Fibroblast of the conjunctiva (primary cell): ENCODE measurements around the gene CCDC158.
A peak's percentile ranks its signal among the peaks of the same experiment; 100 is the strongest.
"Not testable (repeated sequence)": the region's sequence is repeated elsewhere in the genome, so short reads cannot be mapped to it uniquely, and the experiment has no call there.

ENCODE experiments used
- DNase-seq: peaks from one replicate; pipeline ENCODE4 v3.0.0-alpha.2; 2010; ENCODE audit warnings: low read depth

CCDC158 gene

DNA sequence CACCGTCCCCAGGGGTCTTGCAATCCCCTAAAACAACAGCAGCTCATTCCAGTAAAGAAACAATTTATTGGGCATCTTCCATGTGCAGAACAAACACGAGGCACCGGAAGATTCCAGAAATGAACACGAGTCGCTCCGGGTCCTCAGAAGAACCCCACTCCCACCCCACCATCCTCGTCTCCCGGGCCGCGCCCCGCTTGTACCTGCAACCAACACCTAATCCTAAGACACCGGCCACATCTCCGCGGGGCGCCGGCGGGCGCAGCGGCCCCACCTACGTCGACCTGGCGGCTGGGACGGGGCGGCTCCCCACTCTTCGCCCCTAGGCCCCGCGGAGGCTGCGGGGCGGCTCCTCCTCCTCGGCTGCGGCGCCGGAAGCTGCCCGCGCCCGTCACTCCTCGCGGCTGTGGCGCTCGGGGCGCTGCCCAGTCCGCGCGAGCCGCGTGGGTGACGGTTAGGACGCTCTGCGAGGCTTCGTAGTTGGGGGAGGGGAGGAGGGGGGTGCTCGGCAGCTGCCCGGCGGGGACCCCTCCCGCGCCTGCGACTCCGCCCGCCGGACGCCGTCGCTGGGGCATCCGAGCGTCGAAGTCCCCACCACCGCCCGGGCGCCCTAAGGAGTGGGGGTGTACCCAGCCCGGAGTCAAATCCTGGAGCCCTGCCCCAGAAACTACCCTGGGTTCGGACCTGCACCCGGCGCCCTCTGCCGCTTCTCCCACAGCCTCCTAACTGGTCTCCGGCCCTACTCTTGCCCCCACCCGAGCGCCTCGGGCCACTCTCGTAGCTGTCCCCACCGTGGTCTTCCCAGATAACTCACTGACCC lies at the start of gene CCDC158:
Gene CCDC158 (minus strand): TSS at position 380 of the 820 bp plus-strand sequence. CDS start 17,934 bp downstream, outside the sequence.
- DNase-seq = no peak

DNA sequence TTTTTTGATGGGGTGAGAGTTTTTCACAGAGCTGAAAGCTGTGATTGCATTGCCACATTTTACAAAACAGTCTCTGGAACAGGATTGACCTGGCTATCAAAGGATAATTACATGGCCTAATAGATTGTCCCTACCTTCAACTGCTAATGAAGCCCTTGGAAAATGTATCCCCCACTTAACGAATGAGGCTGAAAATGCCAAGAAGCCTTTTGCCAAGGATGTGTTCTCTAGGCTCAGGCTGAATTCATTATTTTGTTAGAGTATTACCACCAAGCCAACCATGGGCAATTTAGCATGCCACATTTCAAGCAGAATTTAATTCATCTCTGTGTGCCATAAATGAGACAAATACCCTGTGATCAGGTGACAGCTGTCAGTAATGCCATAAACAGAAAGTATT lies 49.6 kb upstream of the CCDC158 start:
- DNase-seq = no peak

DNA sequence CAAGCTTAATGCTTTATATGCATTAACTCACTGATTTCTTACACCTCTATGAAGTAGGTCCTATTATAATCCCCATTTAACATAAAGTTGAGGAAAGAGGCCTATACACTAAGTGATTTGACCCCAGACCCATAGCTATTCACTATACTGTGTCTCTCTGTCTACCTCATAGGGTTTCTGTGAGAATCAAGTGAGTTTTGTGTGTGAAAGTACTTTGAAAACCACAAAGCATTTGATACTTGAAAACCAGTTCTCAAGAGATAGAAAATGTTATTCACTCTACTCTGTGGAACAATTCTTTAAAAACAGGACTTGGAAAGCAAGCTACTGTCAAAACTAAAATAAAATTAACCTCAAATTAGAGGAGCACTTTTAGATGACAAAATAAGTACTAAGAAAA lies 49.1 kb upstream of the CCDC158 start:
- no peak for DNase-seq

DNA sequence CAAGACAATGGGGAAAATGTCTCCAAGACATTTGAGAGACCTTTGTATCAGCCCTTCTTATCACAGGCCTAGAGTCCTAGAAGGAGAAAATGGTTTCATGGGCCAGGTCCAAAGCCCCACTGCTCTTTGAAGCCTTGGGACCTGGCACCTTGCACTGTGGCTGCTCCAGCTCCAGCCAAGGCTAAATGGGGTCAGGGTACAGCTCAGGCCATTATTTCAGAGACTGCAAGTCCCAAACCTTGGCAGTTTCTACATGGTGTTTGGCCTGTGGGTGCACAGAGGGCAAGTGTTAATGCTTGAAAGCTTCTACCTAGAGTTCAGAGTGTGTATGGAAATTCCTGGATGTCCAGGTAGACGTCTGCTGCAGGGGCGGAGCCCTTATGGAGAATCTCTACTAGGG lies 42.6 kb upstream of the CCDC158 start:
- no peak for DNase-seq

DNA sequence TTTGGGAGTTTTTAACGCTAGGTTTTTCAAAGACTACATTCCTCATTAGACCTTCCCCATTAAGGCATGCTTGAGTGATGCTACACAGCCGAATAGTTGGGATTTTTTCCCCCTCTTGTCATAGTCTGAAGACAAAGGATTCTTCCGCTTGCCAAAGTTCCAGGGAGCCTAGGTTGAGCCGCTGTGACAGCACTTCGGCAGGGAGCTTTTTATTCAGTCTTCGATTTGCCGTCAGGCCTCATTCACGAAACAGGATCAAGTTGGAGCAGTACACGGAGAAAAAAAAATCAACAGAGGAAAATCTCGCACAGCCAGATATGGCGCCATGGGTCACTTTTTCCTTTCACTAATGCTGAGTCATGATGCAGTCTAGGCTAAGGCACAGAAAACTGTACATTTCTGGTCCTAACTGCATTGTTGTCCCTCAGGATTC lies 38.4 kb upstream of the CCDC158 start:
- DNase-seq = no peak

DNA sequence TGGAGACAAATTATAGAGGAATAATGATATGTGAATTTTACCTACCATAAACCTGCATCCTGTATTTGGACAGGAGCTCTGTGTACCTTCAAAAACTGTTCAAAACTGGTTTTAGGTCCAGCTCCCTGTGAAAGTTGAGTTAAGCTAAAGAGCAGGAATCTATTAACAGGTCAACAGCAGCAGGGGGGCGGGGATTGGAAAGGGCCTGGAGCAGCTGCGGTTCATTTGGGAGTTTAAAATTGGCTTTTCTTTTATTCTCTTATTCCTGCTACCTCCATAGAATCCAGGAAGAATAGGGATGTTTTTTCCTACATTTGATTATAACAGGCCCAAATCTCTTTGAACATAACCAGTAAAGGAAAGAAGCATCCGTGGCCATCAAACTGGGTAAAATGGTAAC lies 37.9 kb upstream of the CCDC158 start:
- DNase-seq = no peak

DNA sequence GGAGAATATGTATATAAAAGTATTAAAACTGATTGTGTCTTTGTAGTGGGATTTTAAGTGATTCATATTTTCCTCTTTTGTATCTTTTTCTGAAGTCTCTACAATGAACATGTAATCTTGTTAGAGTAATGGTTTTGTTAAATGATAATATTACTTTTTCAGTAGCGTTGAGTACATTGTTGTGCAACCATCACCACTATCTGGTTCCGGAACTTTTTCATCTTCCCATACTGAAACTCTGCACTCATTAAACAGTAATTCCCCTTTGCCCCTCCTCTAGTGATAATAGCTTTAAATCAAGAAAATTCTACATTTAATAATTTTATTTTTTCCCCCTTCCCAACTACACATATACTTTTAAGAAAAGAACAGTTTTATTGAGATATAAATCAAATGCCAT lies 37.4 kb upstream of the CCDC158 start:
- DNase-seq = no peak

DNA sequence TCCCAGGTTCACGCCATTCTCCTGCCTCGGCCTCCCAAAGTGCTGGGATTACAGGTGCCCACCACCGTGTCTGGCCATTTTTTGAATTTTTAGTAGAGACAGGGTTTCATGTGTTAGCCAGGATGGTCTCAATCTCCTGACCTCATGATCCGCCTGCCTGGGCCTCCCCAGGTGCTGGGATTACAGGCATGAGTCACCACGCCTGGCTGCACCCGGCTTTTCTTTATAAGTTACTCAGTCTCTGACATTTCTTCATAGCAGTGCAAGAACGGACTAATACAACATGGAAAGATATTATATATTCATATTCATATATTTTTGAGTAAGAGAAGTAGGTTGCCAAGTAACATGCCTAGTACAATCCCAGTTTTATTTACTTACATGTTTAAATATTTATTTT lies 36.9 kb upstream of the CCDC158 start:
- no peak for DNase-seq

DNA sequence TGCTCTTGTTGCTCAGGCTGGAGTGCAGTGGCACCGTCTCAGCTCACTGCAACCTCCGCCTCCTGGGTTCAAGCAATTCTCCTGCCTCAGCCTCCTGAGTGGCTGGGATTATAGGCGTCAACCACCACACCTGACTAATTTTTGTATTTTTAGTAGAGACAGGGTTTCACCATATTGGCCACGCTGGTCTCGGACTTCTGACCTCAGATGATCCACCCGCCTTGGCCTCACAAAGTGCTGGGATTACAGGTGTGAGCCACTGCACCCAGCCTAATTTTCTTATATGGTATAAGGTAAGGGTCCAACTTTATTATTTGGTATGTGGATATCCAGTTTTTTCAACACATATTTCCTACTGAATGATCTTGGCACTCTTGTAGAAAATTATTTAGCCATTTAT lies 33.1 kb upstream of the CCDC158 start:
- not testable (repeated sequence) for DNase-seq

DNA sequence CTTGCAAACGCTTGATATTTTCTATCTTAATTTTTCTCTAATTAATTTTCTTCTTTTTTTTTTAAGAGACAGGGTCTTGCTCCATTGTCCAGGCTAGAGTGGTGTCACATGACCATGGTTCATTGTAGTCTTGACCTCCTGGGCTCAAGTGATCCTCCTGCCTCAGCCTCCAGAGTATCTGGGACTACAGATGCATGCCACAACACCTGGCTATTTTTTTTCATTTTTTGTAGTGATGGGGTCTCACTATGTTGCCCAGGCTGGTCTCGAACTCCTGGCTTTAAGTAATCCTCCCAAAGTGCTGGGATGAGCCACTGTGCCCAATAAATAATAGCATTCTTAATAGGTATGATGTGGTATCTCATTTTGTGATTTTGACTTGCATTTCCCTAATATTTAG lies 32.3 kb upstream of the CCDC158 start:
- no peak for DNase-seq

DNA sequence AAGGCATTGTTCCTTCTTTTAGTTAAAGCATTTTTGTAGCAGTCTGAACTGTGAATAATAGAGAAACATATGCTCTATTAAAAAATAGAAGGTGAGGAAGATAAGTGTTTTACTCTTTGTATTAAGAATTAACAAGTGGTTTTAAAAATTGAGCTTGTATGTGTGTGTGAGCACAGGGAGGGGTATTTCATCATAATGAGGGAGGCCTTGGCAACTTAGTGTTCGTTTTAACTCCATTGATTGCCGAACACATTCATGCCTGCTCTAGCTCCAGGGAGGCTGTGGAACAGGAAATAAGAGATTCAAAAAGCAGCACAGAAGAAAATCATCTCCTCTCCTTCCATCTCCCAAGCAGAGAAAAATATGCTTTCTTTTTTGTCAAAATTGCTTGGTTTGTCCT lies 28.9 kb upstream of the CCDC158 start:
- no peak for DNase-seq

DNA sequence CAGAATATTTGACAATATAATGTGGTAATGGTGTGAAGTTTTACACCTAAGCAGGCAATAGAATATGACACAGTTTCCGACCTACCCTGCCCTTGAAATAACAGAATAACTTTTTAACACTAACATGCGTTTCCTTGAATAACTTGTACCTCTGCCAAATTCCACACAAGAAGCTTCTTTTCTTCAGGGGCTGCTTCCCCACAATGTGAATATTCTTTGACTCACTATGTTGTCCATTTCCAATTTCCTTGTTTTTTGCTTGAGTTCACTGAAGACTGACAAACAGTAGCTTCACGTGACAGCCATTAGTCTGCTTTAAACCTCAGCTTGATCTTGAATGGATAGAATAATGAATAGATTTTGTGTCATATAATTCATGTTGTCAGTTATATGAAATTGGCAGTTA lies 28.4 kb upstream of the CCDC158 start:
- DNase-seq = no peak

DNA sequence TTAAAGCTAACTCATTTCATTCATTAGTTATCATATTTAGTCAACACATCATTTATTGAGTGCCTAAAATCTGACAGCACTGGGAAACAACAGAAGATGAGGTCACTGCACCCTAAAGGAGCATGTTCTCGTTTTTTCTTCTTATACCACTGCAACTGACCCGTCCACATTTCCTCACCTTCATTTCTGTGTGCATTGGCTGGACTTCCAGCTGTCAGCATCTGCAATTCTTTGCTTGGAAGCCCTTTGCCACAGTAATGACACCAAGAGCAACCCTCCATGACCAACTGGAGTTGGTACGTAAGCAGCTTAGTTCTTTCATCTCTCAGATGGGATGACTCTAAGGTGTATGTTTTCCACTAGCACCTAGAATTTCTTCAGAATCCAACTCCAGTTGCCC lies 27.3 kb upstream of the CCDC158 start:
- no peak for DNase-seq

DNA sequence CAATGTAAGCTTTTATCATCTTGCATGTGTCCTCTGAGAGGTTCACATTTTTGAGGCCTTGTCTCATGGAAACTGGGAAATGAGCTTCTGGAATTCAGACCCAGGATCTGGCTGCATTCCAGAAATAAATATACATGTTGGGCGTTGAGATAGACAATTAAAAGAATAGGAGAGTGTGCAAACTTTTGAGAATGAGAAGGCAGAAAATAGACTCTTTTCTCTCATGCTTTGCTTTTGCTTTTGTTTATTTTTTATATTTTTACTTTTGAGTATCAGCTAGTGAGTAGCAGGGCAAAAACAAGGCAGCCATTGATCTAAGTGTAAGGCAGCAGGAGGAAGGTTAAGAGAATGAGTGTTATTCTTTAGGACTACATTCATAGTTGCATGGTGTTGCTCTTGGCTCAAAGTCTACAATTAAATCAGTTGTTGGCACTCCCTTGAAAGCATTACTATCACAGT lies 26.5 kb upstream of the CCDC158 start:
- no peak for DNase-seq

DNA sequence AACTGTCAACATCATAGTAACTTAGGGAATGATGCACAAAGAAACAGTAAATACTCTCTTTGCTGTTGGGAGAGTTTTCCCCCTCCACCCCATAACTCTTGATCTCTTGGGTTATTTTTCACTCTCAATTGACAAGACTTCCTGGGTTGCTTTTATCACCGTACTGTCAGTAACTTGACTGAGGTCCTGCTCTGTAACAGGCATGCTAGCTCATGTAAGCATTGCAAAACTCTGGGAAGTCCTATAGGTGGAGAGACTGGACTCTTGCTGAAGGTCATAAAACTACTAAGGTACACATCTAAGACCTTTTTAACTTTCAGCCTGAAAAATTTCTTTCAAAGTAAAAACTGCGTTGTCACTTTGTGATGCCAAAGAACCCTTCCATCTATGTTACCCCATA lies 25.0 kb upstream of the CCDC158 start:
- DNase-seq = no peak

DNA sequence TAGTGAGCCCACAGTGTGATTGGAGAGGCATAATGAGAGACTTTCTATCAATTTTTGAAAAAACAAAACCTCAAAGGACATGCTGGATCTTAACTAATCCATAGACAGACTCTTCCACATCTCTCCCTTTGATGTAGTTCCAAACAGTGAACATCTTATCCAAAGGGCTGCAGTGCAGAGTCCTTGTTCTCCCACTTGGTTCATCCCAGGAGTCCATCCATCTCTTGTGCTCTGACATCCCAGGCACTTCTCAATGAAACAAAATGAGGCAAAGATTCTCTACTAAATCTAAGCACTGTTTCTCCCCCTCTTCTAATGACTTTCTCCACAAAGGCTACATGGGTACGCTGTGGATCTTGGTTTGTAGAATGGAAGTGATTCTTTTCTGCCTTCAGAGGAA lies 22.4 kb upstream of the CCDC158 start:
- DNase-seq = no peak

DNA sequence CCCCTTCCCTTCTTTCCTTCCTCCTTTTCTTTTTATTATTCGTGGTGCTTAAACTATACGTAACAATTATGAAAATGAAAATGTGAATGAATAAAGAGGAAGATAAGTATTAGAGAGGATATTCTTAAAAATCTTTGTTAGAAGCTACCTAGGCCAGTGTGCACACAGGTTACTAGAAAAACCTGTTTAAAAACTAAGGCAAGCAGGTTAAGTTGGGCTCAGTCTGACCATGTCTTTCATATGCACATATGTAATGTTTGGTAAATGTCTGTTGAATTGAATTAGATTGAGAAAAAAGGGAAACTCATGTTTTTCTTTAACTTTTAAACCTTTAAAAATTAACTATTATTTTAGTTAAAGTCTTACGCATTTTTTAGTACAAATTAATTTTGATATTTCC lies 21.9 kb upstream of the CCDC158 start:
- no peak for DNase-seq

DNA sequence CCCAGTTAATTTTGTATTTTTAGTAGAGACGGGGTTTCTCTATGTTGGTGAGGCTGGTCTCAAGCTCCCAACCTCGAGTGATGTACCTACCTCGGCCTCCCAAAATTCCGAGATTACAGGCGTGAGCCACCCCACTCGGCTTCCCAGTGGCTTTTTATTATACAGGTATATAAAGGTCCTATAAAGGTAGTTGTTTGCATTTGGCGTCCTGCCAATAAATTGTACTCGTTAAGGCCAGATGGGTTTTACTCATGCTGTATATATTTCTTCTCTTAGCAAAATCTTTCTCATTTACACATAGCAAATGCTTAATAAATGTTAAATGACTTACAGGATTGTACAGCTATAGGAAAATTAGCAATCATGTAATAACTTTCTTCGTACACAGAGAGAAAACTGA lies 20.9 kb upstream of the CCDC158 start:
- DNase-seq = no peak

DNA sequence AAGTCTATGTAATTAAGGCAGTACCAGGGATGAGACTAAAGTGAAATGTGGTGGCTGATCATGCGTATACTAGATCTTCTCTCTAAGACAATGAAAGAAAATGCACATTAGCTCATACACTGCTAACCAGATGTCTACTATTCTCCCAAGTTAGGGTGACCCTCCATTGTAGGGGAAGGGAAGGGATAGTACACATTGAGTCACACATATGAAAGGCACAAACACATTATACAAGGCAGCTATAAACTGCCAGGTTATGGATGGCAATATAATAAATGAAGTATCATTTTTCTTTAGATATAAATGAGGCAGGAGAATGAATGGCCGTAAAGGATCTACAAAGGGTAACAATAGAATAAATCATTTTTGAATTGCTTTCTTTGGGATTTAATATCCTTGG lies 18.6 kb upstream of the CCDC158 start:
- DNase-seq = no peak

DNA sequence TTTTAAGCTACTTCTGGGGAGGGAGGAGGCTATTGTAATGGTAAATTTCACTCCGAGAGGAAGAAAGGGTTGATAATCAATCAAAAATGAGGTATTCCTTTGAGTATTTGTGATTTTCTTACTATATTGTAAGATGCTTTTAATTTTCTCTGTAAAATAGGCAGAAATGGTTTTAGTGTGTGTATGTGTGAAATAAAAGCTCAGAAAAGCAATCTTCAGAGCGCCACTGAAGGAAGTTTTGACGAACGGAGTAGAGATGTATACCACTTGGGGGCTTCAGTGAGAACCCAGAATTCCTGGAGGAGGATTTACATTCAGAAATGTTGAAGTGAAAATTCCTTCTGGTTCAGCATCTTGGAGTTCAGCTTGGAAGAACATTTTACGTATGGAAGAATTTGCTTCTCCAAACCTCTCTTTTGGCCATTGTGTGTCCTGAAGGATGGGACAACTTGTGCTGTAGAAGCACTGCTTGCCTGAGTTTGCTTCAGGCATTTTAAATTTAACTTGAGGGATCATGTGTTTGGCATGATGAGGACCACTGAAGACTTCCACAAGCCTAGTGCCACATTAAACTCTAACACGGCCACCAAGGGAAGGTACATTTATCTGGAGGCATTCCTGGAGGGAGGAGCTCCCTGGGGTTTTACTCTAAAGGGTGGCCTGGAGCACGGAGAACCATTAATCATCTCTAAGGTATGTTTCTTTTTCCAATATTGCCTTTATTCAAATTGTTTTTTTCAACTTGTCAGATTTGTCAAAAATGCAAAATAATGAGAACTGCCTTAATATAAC lies 14.8 kb upstream of the CCDC158 start:
- no peak for DNase-seq

DNA sequence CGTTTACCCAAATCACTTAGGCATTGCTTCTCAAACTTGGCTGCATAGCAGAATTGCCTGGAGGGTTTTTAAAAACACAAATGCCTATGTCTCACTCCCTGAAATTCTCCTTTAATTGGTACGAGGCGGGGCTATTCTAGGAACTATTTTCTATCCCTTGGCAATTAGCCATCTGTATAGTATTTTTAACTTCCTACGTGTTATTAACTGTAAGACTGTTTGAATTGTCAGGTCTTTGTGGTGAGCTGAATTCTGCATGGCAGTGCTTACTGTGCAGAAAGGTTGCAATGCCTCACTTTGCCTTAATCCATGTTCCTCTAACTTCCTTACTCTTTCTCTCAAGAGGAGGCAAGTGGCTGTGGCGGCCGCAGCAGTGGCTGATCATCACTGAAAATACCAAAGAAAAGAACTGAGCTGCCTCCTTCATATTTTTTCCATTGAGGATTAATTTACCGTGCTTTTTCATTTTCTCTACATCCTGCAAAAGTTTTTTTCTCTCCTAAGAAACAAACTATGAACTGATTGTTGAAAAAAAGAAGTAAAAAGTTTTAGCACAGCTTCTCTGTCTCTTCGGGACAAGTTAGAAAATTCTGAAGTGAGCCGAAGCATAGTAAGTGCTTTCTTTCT lies 14.1 kb upstream of the CCDC158 start, which contains the start of gene SHROOM3:
Gene SHROOM3 (plus strand): TSS at position 329 of the 627 bp plus-strand sequence. CDS start 824 bp downstream, outside the sequence.
- DNase-seq = no peak

DNA sequence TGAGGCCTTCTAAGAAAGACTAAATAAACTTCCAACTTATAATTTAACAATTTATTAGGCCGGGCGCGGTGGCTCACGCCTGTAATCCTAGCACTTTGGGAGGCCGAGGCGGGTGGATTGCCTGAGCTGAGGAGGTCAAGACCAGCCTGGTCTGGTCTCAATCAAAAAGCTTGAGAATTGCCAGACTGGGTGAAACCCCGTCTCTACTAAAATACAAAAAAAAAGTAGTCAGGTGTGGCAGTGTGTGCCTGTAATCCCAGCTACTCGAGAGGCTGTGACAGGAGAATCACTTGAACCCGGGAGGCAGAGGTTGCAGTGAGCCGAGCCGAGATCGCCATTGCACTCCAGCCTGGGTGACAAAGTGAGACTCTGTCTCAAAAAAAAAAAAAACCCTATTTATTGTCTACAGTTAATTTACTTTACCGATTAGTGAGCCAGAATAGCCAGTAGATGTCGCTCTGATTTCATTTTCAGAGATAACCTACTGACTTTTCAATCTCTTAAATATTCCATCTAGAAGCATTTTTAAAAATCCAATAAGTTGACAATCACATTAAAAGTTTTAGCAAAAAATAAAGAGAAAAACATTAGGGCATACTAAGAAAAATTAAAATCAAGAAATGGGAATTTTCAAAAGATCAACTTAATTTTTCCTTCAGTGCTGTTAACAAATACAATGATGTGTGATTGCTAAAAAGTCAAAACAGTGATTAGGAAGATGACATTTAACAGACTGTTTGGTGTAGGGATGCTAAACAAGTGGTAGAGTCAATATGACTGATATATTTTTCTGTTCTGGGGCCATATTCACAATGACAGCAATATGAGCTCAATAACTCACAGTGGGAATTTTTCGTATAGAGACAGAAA lies 9.8 kb upstream of the CCDC158 start:
- DNase-seq = peak; percentile 43
